Mesendoderm (in vitro differentiated cells): ENCODE results near the gene EGR1. TPM values are rescaled to one million over a fixed set of nuclear protein-coding genes. Genes with fewer than 3 reads are reported as not detected.

Source experiments
- DNase-seq: peaks from one replicate; pipeline ENCODE4 v3.0.0; 2013
- H2AK5ac ChIP-seq: 2 replicates; pipeline ENCODE4 v1.6.1; 2013; ENCODE audit warnings: low read length, inconsistent platforms
- H2BK120ac ChIP-seq: 2 replicates; pipeline ENCODE4 v1.6.1; 2013; ENCODE audit warnings: low read depth, mild to moderate bottlenecking, low read length, moderate library complexity, mixed read lengths
- H2BK15ac ChIP-seq: replicated peaks from 2 replicates; pipeline ENCODE4 v1.6.1; 2013; ENCODE audit warnings: low read depth, mild to moderate bottlenecking, moderate library complexity
- H2BK5ac ChIP-seq: 2 replicates; pipeline ENCODE4 v1.6.1; 2013; ENCODE audit warnings: low read length, inconsistent platforms
- H3K18ac ChIP-seq: 2 replicates; pipeline ENCODE4 v1.6.1; 2013; ENCODE audit warnings: mild to moderate bottlenecking, low read length, mixed read lengths
- H3K23ac ChIP-seq: one replicate; pipeline ENCODE4 v1.6.1; 2013; ENCODE audit warnings: low read length
- H3K27ac ChIP-seq: 2 replicates; pipeline ENCODE4 v1.5.1; 2013; ENCODE audit warnings: low read depth, mild to moderate bottlenecking, inconsistent platforms, low read length, moderate library complexity
- H3K27me3 ChIP-seq: 2 replicates; pipeline ENCODE4 v1.6.1; 2013; ENCODE audit warnings: low read length, control low read depth, mild to moderate bottlenecking, inconsistent platforms; ENCODE audit not compliant: insufficient read depth, poor library complexity
- H3K36me3 ChIP-seq: 2 replicates; pipeline ENCODE4 v1.6.1; 2013; ENCODE audit warnings: low read length, inconsistent platforms; ENCODE audit not compliant: control insufficient read depth, insufficient read depth
- H3K4ac ChIP-seq: one replicate; pipeline ENCODE4 v1.6.1; 2013; ENCODE audit warnings: low read depth, mild to moderate bottlenecking, low read length, moderate library complexity
- H3K4me1 ChIP-seq: 2 replicates; pipeline ENCODE4 v1.6.1; 2013; ENCODE audit warnings: low read depth, low read length, inconsistent platforms; ENCODE audit not compliant: control insufficient read depth
- H3K4me2 ChIP-seq: 2 replicates; pipeline ENCODE4 v1.6.1; 2013; ENCODE audit warnings: low read length
- H3K4me3 ChIP-seq: 2 replicates; pipeline ENCODE4 v1.5.1; 2013; ENCODE audit warnings: mild to moderate bottlenecking, low read length
- H3K56ac ChIP-seq: one replicate; pipeline ENCODE4 v1.6.1; 2013; ENCODE audit warnings: low read length
- H3K79me1 ChIP-seq: 2 replicates; pipeline ENCODE4 v1.6.1; 2013; ENCODE audit warnings: low read length, inconsistent platforms
- H3K79me2 ChIP-seq: 2 replicates; pipeline ENCODE4 v1.6.1; 2013; ENCODE audit warnings: mild to moderate bottlenecking, low read length; ENCODE audit not compliant: control insufficient read depth, insufficient read depth
- H3K9ac ChIP-seq: 2 replicates; pipeline ENCODE4 v1.6.1; 2013; ENCODE audit warnings: low read length, inconsistent platforms
- H4K5ac ChIP-seq: one replicate; pipeline ENCODE4 v1.6.1; 2013; ENCODE audit warnings: low read length
- H4K8ac ChIP-seq: one replicate; pipeline ENCODE4 v1.6.1; 2013; ENCODE audit warnings: low read depth, mild to moderate bottlenecking, control low read depth, low read length, moderate library complexity
- WGBS: extraction: QIAGEN DNeasy Blood & Tissue Kit; methylation state at CpG from one replicate; pipeline ENCODE4 v1.1.7; 2013; ENCODE audit warnings: low lambda C conversion rate, missing lambda C conversion rate; ENCODE audit not compliant: insufficient coverage; ENCODE audit errors: extremely low coverage; 5-methylcytosine and 5-hydroxymethylcytosine counted together
- polyA plus RNA-seq, 2 experiments: library from polyadenylated mRNA; stranded (reverse); fragments of 200-250 nt; gene quantifications; one replicate each; pipeline ENCODE4 v1.2.3, GENCODE V29; 2013

Gene EGR1
- 16.0 TPM for polyA plus RNA-seq (2013, experiment 1 of 2)
- polyA plus RNA-seq (2013, experiment 2 of 2): 14.8 TPM

DNA sequence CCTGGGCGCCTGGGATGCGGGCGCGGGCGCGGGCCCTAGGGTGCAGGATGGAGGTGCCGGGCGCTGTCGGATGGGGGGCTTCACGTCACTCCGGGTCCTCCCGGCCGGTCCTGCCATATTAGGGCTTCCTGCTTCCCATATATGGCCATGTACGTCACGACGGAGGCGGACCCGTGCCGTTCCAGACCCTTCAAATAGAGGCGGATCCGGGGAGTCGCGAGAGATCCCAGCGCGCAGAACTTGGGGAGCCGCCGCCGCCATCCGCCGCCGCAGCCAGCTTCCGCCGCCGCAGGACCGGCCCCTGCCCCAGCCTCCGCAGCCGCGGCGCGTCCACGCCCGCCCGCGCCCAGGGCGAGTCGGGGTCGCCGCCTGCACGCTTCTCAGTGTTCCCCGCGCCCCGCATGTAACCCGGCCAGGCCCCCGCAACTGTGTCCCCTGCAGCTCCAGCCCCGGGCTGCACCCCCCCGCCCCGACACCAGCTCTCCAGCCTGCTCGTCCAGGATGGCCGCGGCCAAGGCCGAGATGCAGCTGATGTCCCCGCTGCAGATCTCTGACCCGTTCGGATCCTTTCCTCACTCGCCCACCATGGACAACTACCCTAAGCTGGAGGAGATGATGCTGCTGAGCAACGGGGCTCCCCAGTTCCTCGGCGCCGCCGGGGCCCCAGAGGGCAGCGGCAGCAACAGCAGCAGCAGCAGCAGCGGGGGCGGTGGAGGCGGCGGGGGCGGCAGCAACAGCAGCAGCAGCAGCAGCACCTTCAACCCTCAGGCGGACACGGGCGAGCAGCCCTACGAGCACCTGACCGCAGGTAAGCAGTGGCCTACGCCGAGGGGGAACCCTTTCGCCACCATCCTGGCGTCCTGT is at the start of gene EGR1:
TSS of gene EGR1 (plus strand) at position 219 of the 864 bp plus-strand sequence. CDS start at position 502, 283 bp downstream.
- Histone ChIP-seq H3K56ac (peak within 1 kb of the TSS; percentile 94), H3K79me1 (no peaks in the 10 kb centered on the region)
- WGBS: no CpG with 5 or more reads among the region's 85 CpGs

GRCh38 chr5:138418444-138418843 is 46.8 kb upstream of the EGR1 start:
- Histone ChIP-seq H4K8ac (no peak overlapping the region), H3K9ac (no peak overlapping the region), H4K5ac (no peak overlapping the region), H2AK5ac (no peak overlapping the region), H2BK15ac (no peak overlapping the region), H3K36me3 (peaks cover 6% of the 10 kb centered on the region), H2BK120ac (no peak overlapping the region), H3K79me1 (no peaks in the 10 kb centered on the region), H3K4me3 (no peak overlapping the region), H3K27me3 (no peaks in the 10 kb centered on the region), H3K56ac (no peak overlapping the region), H2BK5ac (no peak overlapping the region), H3K4ac (no peak overlapping the region), H3K18ac (no peak overlapping the region), H3K23ac (no peak overlapping the region), H3K27ac (no peak overlapping the region), H3K4me1 (no peaks in the 10 kb centered on the region), H3K79me2 (no peaks in the 10 kb centered on the region), H3K4me2 (no peak overlapping the region)
- no CpG with 5 or more reads among the region's 2 CpGs for WGBS
- no peak for DNase-seq

More for the DNA sequence above, at the start of gene EGR1:
- Histone ChIP-seq H4K8ac (no peak within 1 kb of the TSS), H3K23ac (no peak within 1 kb of the TSS), H3K9ac (peak within 1 kb of the TSS; percentile 83), H4K5ac (no peak within 1 kb of the TSS), H3K18ac (no peak within 1 kb of the TSS), H2BK5ac (no peak within 1 kb of the TSS), H2BK120ac (no peak within 1 kb of the TSS), H2BK15ac (no peak within 1 kb of the TSS), H3K27ac (peak within 1 kb of the TSS; percentile 63), H3K4me1 (no peaks in the 10 kb centered on the region), H3K79me2 (no peaks in the 10 kb centered on the region), H3K36me3 (no peaks in the 10 kb centered on the region), H3K27me3 (peaks cover 3% of the 10 kb centered on the region), H3K4me3 (peak within 1 kb of the TSS; percentile 75), H3K4me2 (peak within 1 kb of the TSS; percentile 96), H2AK5ac (no peak within 1 kb of the TSS), H3K4ac (no peak within 1 kb of the TSS)
- peak; percentile 97 for DNase-seq

DNA sequence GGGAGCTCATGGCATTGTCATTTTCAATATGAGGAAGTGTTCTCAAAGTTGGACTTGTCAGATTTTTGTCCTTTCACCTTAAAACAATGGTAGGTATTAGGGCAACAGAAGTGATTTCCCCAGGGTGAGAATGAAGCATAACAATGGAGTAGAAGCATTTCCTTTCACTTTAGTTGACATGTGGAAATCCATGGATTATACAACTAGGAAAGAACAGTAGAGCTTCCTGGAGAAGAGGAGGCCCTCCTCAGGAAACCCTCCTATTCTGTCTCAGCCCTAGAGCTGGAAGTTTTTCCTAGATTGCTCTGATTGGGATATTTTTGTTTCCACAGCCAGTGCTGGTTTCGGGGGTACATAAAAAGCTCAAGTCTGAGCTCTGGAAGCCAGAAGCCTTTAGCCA is 40.2 kb upstream of the EGR1 start:
- no peak overlapping the region for H3K4me3 ChIP-seq
- WGBS: no CpG with 5 or more reads among the region's 1 CpG
- H3K4me1 ChIP-seq: no peaks in the 10 kb centered on the region
- no peak overlapping the region for H4K5ac ChIP-seq
- no peak overlapping the region for H3K4ac ChIP-seq
- H3K79me2 ChIP-seq: no peaks in the 10 kb centered on the region
- H3K79me1 ChIP-seq: no peaks in the 10 kb centered on the region
- H3K18ac ChIP-seq: no peak overlapping the region
- H3K9ac ChIP-seq: no peak overlapping the region
- no peak overlapping the region for H3K27ac ChIP-seq
- no peak overlapping the region for H3K23ac ChIP-seq
- no peak overlapping the region for H3K4me2 ChIP-seq
- DNase-seq: no peak
- no peak overlapping the region for H3K56ac ChIP-seq
- H4K8ac ChIP-seq: no peak overlapping the region
- no peaks in the 10 kb centered on the region for H3K27me3 ChIP-seq
- no peak overlapping the region for H2BK120ac ChIP-seq
- no peak overlapping the region for H2AK5ac ChIP-seq
- no peak overlapping the region for H2BK15ac ChIP-seq
- H3K36me3 ChIP-seq: peaks cover 11% of the 10 kb centered on the region
- H2BK5ac ChIP-seq: no peak overlapping the region

GRCh38 chr5:138435943-138436342 is 29.3 kb upstream of the EGR1 start:
- no peaks in the 10 kb centered on the region for H3K27me3 ChIP-seq
- no peaks in the 10 kb centered on the region for H3K4me1 ChIP-seq
- no CpG with 5 or more reads among the region's 5 CpGs for WGBS
- H3K79me1 ChIP-seq: no peaks in the 10 kb centered on the region
- peaks cover 14% of the 10 kb centered on the region for H3K36me3 ChIP-seq
- no peak overlapping the region for H3K56ac ChIP-seq
- H3K18ac ChIP-seq: no peak overlapping the region
- no peak overlapping the region for H4K8ac ChIP-seq
- H3K4me2 ChIP-seq: no peak overlapping the region
- no peak for DNase-seq
- no peak overlapping the region for H4K5ac ChIP-seq
- H3K27ac ChIP-seq: no peak overlapping the region
- H3K4ac ChIP-seq: no peak overlapping the region
- H3K23ac ChIP-seq: no peak overlapping the region
- H2BK120ac ChIP-seq: no peak overlapping the region
- no peaks in the 10 kb centered on the region for H3K79me2 ChIP-seq
- H3K9ac ChIP-seq: no peak overlapping the region
- H3K4me3 ChIP-seq: no peak overlapping the region
- no peak overlapping the region for H2BK15ac ChIP-seq
- no peak overlapping the region for H2AK5ac ChIP-seq
- no peak overlapping the region for H2BK5ac ChIP-seq

GRCh38 chr5:138438003-138438723 is 27.1 kb upstream of the EGR1 start:
- Histone ChIP-seq H3K18ac (no peak overlapping the region), H3K56ac (no peak overlapping the region), H3K4me3 (no peak overlapping the region), H3K79me1 (no peaks in the 10 kb centered on the region), H2BK15ac (no peak overlapping the region), H3K27me3 (no peaks in the 10 kb centered on the region), H2BK5ac (no peak overlapping the region), H3K23ac (no peak overlapping the region), H3K27ac (no peak overlapping the region), H2AK5ac (no peak overlapping the region), H3K4me2 (peak overlapping the region; percentile 16), H3K9ac (no peak overlapping the region), H2BK120ac (no peak overlapping the region), H3K4me1 (no peaks in the 10 kb centered on the region), H3K36me3 (peaks cover 10% of the 10 kb centered on the region), H3K79me2 (no peaks in the 10 kb centered on the region), H4K5ac (no peak overlapping the region), H4K8ac (no peak overlapping the region), H3K4ac (no peak overlapping the region)
- no peak for DNase-seq
- WGBS: no CpG with 5 or more reads among the region's 11 CpGs
